Measurements from ENCODE around the gene PTGDS.

The PTGDS gene

DNA sequence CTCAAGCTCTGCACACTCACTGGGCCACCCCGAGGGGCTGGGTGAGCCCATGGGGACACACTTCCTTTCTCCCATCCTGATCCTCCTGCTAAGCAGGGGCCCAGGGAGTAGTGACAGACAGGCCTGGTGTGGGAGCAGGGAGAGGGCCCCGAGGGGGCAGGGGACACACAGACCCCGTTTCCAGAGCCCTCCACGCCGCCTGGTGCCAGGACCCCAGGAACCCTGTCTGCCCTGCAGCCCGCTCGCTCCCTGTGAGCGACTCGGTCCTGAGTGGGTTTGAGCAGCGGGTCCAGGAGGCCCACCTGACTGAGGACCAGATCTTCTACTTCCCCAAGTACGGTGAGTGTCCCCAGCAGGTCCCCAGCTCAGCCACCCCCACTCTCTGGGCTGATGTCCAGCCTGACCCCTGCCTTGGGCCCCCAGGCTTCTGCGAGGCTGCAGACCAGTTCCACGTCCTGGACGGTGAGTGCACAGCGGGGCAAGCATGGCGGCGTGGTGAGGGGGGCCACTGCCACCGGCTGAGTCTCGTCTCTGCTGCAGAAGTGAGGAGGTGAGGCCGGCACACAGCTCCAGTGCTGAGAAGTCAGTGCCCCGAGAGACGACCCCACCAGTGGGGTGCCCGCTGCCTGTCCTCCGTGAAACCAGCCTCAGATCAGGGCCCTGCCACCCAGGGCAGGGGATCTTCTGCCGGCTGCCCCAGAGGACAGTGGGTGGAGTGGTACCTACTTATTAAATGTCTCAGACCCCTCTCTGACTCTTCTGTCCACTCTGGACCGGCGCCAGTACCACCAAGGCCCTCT is 30.9 kb upstream of the PTGDS start:
- DNase-seq, result no peak

DNA sequence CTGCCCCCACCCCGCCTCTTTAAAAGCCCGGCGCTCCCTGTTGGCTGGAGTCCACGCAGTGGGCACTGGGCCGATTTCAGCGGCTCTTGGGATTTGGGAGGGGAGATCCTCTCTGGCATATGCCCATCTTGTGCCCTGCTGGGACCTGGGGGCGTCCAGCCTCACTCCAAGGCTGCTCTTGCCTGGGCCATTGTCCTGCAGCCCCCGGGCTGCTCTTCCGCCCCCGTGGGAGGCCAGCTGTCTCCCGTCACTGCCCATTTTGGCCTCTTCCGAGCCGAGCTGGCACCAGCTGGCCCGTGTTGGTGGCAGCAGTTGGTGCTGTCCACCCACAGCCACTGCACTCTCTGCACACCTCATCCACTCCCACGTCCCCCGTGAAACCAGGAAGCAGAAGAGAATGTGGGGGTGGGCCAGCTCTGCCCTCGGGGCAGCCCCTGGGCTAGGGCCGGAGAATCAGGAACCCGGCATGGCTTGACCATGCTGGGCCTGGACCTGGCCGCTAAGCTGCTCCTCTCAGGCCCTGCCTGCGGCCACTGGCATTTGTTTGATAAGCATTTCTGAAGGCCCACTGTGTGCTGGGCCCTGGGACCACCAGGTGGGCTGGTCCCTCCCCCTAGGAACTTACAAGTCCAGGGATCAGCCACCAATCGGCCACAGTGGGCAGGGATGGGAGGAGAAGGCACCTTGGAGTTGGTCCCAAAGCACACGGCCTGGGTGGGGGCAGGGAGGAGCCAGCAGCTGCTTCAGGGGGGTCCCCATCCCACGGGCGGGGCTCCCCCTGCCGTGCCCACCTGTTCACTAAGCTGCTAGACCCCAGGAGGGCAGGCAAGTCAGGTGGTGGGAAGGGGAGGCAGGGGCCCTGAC is 30.0 kb upstream of the PTGDS start:
- DNase-seq, result no peak

DNA sequence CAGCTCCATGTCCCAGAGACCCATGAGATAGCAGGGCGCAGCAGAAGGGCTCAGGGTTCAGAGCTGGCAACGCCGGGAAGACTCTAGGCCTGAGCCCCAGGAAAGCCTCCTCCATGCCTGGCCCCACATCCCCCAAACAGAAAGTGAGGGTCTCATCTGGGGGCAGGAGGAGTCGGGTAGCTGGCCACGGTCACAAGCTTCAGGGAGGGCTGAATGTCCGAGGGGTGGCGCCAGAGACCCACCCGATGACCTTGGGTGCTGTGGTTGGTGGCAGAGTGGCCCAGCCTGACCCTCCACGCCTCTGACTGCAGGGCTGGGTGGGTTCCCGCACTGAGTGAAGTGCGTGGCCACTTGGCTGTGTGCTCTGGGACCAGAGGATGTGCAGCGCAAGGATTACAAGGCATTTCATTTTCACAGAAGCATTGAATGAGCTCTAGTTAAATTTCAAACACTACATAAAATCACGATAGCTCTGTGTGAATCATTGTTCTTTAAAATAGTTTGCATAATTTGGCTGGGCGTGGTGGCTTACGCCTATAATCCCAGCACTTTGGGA is 29.3 kb upstream of the PTGDS start:
- peak in 1 of 2 experiments; percentile 55 for DNase-seq

DNA sequence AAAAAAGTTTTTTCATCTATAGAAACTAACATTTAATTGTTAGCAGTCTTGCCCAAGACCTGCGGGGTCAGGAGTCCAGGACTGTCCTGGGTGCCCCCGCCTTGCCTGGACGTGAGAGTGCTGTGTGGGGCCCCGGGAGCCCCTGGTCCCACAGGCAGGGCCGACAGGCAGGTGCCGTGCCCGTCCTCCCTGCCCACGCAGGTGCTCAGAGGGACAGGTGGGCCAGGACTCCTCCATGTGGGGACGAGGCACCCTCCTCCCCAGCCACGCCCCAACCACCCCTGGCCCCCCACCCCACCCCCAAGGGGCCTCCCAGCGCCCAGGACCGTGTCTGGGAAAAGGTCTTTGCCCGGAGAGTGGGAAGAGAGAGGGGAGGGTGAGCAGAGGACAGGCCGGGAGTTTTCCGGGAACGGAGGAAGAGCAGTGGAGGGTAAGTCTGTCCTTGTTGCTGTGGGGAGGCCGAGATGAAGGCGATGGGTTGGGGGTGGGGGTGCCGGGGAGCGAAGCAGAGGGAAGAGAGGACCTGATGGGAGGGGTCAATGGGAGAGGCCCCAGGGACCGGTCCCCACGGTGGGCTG is 28.0 kb upstream of the PTGDS start:
- no peak for DNase-seq

DNA sequence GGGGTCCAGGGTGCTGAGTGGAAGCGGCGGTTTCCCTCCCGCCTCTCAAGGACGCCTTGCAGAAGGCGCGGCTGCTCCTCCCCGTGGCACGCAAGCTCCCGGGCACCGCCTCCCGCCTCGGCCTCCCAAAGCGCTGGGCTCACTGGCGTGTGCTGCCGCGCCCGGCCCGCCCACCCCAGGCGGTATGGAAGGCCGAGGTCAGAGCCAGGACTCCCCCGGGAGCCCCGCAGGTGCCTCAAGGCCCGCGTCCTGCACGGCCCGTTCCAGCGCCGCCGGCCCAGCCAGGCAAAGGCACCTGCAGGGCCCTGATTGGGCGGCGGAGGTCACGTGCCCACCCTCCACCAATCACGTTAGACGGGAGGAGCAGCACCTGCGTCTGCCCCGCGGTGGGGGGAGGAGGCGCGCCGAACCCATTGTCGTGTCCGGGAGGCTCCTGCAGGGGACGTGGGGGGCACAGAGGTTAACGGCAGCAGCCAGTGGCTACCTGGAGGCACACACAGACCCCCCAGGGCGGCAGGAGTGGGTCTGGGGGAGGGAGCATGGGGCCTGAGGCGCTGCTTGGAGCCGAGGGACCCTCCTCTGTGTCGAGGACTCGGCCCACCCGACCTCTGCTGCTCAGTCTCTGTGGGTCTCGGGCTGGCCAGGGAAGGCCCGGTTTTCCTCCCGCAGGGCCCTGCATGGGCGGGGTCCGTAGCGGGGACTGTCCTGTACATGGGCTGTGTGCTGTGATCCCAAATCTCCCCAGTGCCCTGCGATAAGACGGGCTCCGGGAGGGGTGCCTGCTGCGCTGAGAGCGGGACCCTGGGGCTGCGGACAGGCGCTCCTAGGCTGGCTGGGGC is 27.3 kb upstream of the PTGDS start:
- DNase-seq, result peak; percentile 94 to 95

DNA sequence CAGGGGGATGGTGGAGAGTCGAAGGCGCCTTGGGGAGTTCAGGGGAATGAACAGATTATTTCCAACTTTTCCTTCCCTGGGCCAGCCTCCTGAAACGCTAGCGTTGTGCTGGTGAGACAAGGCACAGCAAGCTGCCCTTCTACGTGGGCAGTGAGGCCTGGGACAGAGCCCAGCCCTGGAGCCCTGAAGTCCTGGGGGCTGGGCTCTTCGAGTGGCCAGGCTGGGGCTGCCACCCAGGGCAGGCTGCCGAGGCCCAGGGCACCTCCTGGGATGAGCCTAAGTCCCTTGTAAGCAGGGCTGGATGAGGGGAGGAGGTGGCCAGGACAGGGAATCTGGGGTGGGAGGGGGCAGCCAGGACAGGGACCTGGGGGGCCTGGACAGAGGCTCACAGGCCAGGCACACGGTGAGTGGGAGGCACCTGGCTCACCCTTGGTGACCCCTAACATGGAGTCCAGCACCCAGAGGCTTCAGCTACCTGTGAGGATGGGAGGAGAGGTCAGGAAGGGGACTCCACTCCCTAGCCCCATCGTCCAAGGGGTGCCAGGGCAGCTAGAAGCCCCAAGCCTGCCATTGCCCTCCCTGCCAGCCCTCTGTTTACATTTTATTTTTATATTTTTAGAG is 26.5 kb upstream of the PTGDS start:
- no peak for DNase-seq

DNA sequence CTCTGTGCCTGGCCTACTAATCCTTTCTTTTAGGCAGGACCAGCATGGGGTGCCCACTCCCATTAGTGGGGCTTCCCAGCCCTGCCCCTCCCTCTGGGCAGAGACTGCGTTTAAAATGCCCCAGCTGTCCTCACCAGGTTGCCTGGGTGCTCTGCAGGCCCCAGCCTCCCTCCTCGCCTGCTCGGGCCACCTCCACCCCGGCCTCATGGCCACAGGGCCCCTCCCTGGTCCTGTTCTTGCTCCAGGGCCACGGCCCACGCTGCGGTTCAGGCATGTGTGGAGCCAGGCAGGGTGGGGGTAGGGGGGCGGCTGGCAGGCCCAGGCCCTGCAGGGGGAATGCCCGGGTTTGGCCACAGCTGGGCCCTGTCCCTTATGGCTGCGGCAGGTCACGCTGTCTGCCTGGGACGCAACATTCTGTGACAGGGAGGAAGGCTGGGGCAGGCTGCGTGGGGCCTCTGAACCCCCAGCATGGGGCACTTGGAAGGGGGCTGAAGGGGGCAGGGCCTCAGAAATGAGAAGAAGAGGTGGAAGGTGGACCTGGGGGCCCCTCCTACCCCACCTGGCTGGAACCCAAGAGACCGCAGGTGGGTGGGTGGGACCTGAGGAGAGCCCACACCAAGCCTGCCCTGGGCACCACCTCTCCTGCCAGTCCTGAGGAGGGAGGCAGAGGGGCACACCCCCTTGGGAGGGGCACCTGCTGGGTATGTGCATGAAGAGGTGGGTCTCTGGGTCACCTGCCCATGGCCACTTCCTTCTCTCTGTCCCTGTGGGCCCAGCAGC is 25.6 kb upstream of the PTGDS start, which contains the start of gene LCN12:
Gene LCN12, plus strand, starts transcription at position 733 of the 780 bp plus-strand sequence. CDS start 55 bp downstream, outside the sequence.
- DNase-seq, result no peak

DNA sequence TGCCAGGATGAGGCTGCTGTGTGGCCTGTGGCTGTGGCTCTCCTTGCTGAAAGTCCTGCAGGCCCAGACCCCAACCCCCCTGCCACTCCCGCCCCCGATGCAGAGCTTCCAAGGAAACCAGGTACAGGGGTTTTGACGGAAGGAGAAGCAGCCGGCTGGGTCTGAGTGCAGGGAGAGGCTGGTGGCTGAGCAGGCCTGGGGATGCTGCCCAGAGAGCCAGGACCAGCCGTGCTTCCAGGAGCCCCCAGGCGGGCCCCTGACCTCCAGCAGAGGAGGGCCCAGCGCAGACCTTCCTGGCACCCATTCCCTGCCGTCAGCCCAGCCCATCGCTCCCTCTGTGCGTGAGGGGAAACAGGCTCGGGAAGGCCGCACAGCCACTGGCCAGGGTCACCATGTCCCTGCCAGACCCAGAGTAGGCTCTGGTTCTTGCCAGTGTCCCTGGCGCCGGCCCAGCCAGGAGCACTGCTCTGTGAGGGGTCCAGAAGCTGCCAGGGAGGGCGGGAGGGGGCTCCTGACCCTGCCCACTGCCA is 24.9 kb upstream of the PTGDS start:
- no peak for DNase-seq

DNA sequence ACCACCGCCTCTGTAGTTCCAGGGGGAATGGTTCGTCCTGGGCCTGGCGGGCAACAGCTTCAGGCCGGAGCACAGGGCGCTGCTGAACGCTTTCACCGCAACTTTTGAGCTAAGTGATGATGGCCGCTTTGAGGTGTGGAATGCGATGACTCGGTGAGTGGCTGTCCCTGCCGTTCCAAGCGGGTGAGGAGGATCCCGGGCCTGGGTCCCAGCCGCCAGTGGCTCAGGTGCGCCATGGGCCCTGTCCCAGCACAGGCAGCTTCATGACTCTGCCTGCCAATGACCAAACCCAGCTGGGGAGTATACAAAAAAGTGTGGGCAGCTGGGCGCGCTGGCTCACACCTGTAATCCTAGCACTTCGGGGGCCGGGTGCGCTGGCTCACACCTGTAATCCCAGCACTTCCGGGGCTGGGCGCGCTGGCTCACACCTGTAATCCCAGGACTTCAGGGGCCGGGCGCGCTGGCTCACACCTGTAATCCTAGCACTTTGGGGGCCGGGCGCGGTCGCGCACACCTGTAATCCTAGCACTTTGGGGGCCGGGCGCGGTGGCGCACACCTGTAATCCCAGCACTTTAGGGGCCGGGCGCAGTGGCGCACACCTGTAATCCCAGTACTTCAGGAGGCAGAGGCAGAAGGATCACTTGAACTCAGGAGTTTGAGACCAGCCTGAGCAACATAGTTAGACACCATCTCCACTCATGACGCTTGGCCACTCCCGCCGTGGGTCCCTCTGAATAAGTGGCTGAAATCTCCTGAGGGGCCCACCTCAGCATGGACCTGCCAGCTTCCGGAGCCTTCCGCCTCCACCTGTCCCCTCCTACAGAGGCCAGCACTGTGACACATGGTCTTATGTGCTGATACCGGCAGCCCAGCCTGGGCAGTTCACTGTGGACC is 24.2 kb upstream of the PTGDS start:
- no peak for DNase-seq

DNA sequence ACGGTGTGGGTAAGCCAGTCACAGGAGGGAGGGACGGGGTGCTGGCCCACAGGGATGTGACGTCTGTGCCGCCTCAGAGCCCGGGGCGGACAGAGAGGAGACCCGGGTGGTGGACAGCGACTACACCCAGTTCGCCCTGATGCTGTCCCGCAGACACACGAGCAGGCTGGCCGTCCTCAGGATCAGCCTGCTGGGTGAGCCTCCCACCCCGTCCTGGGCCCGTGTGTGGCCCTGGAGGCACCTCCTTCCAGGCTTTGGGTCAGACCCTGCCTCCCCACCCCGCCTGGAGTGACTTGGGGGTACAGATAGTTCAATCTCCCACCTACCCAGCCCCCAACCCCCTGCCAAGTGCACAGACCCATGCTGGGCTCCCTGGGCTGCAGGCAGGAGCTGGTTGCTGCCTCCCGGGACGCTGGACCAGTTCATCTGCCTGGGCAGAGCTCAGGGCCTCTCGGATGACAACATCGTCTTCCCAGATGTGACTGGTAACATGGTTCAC is 23.5 kb upstream of the PTGDS start:
- no peak for DNase-seq

DNA sequence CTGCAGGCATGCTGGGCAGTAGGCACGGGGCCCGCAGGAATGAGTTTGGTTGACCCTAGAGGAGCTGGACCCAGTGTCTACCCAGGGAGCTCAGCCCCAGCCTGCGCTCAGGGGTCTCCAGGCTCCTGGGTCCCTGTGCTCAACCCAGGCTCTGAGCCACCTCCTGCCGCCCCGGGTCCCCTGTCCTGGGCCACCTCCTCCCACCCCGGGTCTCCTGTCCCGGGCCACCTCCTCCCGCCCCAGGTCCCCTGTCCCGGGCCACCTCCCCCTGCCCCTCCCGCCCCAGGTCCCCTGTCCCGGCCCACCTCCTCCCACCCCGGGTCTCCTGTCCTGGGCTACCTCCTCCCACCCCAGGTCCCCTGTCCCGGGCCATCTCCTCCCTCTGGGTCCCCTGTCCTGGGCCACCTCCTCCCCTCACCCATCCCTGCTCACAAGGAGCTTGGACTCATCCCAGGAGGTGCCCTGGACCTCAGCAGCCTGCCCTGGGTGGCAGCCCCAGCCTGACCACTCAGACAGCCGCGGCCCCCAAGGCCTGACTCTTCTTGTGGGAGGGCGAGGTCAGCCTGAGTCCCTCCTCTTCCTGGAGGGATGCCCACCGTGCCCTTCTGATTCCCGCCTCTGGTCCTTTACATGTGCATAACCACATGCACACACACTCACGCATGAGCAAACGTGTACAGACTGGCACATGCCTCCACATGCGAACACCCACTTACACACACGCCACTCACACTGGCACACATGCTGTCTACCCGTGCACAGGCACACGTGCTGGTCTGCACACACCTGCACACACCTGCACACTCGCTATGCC is 22.8 kb upstream of the PTGDS start:
- no peak for DNase-seq

DNA sequence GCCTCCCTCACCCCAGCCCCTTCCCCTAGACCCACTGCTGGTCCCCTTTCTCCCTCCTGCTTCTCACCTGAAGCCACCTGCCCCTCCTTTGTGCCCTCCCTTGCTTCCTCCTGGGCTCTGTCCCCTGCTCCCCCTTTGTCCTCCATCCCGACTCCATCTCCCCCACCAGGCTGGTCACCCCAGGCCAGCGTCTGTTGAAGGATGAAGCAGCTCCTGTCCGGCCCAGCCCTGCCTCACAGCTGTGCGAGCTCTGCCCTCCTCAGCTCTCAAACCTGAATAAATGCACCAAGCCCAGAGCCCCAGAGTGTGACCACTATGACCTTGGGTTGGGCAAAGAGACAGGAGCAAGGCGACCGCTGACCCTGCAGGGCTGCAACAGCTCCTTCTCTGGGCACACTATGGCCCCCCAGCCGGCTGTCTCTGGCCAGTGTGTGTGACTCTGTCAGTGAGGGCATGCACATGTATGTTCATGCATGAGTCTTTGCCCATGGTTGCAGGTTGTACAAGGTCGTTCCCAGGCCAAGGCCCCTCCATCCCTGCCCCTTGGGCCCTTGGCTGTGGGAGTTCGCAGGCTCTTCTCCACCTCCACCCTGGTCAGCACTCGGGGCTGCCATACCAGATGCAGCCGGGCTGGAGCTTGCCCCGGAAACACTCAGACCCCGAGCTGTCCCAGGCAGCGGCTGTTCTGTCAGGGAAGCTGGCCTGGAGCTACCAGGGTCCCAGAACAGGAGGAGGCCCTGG is 21.9 kb upstream of the PTGDS start:
- DNase-seq, result no peak

DNA sequence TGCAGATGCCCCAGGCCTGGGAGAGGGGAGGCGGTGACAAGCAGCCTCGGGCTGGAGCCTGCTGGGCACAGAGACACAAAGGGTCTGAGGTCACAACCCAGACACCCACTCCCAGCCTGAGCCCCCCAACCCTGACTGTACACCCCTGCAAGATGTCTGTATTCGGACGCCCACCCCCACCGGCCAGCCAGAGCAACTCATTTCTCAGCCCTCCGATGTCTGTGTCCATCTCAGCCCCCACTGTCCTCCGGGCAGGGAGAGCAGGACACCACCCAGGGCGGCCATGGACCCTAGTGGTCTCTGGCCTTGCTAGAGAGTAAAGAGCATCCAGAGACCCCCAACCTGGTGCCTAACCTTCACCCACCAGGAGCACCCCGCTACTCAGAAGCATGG is 21.4 kb upstream of the PTGDS start:
- no peak for DNase-seq

DNA sequence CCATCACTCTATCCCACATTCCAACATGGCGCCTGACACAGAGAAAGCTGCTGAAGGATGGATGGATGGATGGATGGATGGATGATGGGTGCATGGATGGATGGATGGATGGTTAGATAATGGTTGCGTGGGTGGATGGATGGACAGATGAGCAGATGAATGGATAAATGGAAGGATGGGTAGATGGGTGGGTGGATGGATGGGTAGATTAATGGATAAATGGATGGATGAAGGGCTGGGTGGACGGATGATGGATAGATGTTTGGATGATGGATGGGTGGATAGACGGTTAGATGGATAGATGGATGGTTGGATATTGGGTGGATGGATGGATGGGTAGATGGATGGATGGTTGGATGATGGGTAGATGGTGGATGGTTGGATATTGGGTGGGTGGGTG is 20.7 kb upstream of the PTGDS start:
- no peak for DNase-seq

DNA sequence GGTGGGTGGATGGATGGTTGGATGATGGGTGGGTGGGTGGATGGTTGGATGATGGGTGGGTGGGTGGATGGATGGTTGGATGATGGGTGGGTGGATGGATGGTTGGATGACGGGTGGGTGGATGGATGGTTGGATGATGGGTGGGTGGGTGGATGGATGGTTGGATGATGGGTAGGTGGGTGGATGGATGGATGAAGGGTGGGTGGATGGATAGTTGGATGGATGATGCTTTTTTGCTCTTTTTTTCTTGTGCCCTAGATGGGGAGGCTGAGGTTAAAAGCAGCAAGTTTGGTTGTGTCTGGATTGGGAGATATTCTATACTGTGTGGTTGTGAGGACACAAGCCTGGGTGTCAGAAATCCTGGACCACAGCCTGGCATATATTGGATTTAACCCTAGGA is 19.8 kb upstream of the PTGDS start:
- no peak for DNase-seq

DNA sequence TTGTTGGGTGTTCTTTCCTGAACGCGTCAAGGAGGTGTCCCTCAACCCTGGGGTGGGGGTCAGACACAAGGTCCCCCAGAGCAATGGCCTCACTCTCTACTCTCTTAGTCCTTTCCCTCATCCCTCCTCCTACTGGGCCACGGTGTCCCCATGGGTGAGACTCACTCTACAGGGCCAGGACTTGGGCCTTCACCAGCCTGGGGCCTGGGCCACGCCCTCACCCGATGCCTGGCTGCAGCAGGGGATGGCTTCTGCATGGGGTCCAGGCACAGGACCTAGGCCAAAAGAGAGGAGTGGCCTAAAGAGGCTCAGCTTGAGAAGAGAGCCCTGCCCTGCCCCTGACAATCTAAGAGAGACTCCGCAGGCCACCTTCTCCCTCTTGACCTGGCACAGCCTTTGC is 19.4 kb upstream of the PTGDS start:
- no peak for DNase-seq

DNA sequence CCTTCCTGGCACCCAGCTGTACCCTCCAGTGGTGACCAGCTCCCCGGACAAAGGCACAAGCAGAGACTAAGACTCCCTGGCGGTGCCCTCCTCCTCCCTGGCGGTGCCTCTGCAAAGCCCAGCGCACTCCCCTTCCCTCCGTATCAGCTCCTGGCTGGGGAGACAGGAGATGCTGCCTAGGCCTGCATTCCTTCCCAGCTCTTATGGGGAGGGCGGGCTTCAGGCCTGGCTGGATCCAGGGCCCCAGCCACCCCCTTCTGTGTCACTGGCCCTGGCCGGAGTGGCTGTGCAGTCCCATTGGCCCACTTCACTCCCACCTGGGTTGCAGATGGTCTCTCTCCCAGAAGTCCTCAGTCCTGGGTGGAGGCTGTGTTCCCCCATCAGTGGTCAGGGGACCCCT is 18.8 kb upstream of the PTGDS start:
- no peak for DNase-seq
